GM18508 (cell line): Measurements from ENCODE around the gene TAMALIN.

Experiments
- ATAC-seq: cut with Tn5 transposase; IDR thresholded peaks from one replicate; pipeline ENCODE4 v1.9.1; 2021; ENCODE audit warnings: moderate number of reproducible peaks; ENCODE audit not compliant: insufficient read depth, unreplicated experiment

Gene TAMALIN

DNA sequence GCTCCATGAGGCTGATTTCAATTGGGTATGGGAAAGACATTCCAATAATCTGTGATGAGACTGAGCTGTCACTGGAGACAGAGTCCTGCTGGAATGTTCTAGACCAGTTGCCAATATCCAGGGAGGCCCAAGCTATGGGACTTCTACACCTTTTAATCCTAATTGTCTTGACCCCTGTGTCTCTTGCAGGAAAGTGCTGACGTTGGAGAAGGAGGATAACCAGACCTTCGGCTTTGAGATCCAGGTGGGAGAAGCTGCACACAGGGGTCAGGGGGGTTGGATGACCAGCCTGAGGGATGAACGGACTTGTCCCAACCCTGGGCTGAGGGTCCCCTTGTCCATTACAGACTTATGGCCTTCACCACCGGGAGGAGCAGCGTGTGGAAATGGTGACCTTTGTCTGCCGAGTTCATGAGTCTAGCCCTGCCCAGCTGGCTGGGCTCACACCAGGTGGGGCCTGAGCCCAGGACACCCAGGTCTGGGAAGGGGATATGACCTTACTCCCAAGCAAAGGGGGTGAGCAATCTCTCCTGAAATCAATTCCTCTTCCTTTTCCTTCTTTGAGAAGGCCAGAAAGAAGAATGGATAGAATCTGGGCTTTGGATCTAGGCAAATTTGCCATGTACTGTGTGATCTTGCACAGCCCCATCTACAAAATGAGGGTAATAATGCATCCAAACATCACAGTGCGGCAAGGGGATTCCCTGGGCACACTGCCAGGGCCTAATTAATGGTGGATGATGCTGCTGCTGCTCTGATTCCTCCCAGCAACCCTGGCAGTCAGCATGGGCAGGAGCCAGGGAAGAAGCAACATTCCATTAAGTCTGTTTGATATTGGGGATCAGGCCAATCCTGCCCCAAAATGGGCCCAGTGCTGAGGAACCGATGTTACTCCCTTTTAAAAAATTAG lies 4.2 kb downstream of the TAMALIN start:
- ATAC-seq = no peak

DNA sequence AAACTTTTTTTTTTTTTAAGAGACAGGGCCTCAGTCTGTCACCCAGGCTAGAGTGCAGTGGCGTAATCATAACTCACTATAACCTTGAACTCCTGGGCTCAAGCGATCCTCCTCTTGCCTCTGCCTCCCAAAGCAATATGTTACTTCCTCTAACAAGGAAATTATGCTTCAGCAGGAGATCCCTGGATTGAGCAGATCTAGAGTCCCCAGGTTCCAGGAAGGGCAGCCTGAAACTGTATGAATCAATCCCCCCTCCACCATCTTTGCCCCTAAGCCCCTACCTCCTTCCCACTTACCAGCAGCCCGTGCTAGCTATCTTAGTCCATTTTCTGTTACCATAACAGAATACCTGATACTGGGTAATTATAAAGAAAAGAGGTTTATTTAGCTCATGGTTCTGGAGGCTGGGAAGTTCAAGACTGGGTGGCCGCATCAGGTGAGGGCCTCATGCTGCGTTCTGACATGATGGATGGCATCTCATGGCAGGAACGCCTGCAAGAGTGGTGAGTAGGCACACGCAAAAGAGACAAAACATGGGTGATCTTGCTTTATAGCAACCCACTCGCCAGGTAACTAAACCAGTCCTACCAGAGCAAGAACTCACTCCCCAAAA lies 5.0 kb downstream of the TAMALIN start:
- no peak for ATAC-seq

DNA sequence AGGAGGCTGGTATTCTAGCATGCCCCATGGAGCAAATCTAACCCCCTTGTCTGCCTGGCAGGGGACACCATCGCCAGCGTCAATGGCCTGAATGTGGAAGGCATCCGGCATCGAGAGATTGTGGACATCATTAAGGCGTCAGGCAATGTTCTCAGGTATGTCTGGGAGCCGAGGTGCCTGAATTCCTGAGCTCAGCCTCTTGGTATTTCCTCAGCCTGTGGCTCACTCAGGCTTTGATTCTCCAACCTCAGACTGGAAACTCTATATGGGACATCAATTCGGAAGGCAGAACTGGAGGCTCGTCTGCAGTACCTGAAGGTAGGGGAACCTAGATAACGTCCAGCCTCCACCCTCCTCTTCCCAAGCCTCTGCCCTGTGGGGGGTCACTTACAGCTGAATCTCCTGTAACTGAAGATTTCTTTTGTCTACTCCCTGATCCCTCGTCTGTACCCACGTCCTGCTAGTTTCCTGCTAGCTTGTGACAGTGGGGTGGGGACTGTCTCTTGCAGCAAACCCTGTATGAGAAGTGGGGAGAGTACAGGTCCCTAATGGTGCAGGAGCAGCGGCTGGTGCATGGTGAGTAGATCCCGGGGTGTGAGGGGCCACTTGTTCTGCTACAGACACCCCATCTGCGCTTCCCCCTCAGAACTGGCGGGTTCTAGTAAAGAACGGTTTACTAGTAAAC lies 7.0 kb downstream of the TAMALIN start:
- no peak for ATAC-seq

DNA sequence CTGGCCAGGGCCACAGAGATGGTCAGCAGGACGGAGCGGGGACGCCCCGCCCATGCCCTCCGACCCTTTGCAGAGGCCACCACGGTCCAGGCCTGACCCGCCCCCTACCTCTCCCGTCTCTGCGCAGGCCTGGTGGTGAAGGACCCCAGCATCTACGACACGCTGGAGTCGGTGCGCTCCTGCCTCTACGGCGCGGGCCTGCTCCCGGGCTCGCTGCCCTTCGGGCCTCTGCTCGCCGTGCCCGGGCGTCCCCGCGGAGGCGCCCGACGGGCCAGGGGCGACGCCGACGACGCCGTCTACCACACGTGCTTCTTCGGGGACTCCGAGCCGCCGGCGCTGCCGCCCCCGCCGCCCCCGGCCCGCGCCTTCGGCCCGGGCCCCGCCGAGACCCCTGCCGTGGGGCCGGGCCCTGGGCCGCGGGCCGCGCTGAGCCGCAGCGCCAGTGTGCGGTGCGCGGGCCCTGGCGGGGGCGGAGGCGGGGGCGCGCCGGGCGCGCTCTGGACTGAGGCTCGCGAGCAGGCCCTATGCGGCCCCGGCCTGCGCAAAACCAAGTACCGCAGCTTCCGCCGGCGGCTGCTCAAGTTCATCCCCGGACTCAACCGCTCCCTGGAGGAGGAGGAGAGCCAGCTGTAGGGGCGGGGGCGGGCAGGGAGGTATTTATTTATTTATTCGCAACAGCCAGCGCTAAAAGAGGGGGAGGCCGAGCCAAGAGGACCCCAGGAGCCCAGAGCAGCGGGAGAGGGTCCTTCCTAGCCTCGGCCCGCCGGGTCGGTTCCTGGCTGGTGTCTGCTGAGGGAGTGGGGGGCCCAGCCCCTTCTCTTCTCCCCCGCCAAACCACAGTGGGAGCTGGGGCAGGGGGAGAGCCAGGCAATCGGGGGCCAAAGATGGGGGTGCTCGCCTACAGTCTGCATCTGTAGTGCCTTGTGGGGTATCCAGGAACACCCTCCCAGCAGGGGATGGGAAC lies 8.1 kb downstream of the TAMALIN start:
- ATAC-seq = no peak

DNA sequence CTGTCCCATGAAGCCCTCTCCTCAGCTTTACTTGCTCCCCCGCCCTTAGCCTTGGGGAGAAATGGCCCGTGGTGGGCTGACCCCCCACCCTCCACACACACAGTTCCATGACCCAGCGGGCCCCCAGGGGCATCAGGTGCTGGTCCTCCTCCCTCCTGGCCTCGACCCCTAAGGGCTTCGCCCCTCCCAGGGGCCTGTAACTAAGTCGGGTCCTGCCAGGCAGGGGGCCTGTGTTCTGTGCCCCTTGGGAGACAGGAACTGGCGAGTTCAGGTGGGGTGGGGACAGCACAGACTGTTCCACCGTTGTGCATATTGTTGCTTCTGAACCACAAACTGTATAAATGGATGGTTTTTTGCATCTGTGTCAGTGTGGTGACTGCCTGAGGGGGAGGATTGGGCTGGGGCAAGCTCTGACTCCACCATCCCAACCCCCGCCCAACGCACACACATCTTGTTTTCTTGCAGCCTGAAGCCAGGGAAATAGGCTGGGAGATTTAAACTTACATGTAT lies 8.8 kb downstream of the TAMALIN start:
- no peak for ATAC-seq

DNA sequence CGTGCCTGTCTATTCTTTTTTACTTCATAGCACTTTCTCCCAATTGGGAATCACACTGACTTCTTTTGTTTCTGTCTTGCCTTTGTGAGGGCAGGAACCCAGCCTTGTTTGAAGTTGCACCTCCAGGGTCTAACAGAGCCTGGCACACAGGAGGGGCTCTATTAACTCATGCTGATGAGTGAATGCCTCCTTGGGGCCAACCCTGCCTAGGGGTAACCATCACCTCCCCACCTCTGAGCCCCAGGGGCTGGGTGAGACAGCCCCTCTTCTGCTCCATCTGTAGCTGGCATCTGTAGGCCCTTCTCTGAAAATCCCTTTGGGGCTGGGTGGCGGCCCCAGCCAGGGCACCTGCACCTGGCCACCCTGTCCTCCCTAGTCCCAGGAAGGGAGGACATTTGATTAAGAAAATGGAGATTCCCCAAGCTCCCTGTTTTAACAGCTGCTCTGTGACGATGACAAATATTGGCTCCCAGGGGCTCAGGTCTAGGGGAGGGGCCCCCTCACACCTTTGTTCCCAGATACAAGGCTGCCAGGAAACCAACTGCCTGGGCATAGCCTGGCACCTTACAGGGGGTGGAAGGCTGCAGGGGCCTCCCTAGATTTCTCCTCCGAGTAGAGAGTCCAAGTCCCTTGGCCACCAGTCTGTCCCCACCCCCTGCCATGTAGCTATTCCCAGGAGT lies 11.8 kb downstream of the TAMALIN start:
- no peak for ATAC-seq

DNA sequence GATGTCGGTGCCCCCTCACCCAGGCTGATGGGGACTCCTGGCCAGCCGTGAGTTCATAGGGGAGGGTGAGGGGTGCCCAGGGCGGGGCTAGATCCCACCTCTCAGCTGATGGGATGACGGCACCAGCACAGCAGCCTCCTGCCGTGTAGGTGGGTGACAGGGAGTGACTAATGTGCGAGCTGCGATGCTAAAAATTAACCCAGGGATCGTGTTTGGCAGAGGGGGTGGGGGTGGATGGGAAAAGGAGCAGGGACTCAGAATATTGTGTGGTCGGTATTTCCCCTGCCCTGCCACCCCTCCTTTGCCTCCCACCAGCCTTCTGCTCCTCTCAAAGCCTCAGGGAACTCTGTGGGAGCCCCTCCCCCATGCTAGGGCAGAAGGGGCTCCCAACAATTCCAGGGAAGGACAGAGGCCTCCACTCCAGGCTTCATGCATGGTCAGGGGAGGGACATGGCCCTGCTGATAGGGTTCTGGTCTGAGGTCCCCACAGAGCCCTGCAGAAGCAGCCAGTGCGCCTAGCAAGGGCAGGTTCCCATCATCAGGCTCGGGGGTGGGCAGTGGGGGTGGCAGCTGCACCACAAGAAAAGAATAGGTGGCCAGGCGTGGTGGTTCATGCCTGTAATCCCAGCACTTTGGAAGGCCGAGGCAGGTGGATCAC lies 12.5 kb downstream of the TAMALIN start:
- ATAC-seq = no peak

DNA sequence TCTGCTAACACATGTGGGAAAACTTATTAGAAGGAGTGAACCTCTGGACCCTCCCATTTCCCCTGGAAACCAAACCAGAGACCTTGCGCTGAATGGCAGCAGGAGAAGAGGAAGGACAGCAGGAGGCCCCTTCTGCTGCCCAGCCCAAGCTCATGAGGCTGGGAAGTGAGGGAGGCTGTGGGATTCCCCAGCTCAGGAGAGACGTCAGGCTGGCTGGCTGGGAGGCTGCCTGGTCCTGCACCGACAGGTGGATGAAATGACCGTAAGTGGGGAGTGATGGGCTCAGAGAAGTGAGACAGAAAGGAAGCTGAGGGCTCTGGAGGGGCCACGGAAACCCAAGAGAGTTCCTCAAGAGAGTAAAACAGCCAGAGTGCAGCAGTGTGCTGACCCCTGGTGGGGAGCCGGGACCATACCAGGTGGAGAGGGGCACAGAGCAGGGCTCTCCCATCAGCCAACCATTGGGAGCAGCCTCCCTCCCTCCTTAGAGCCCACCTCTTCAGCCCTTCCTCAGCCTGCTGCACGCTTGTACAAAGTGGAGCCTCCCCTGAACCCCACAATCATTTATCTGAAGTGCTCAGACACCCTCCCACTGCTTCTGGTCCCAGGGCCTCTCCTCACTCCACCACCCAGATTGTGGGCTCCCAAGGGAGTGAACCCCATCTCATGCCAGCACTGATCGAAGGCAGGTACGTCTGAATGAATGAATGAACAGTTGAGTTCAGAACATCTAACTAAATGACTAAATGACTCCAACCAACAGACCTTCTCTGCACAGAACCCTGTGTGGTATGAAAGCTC lies 14.0 kb downstream of the TAMALIN start:
- ATAC-seq = no peak

DNA sequence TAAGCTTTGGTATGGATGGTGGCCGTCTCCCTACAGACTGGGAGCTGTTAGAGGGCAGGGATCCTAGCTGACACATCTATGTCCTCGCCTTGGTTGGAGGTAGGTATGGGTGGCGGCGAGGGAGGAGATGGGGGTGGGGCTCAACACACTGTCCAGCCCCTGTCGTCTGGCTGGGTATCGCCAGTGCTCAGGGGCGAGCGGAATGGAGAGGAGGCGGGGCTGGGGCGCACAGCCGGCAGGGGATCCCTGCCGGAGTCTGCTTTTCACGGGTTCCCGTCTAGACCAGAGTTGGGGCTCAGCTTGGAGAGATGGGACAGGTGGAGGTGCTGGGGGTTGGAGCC lies 16.1 kb downstream of the TAMALIN start:
- ATAC-seq = no peak

DNA sequence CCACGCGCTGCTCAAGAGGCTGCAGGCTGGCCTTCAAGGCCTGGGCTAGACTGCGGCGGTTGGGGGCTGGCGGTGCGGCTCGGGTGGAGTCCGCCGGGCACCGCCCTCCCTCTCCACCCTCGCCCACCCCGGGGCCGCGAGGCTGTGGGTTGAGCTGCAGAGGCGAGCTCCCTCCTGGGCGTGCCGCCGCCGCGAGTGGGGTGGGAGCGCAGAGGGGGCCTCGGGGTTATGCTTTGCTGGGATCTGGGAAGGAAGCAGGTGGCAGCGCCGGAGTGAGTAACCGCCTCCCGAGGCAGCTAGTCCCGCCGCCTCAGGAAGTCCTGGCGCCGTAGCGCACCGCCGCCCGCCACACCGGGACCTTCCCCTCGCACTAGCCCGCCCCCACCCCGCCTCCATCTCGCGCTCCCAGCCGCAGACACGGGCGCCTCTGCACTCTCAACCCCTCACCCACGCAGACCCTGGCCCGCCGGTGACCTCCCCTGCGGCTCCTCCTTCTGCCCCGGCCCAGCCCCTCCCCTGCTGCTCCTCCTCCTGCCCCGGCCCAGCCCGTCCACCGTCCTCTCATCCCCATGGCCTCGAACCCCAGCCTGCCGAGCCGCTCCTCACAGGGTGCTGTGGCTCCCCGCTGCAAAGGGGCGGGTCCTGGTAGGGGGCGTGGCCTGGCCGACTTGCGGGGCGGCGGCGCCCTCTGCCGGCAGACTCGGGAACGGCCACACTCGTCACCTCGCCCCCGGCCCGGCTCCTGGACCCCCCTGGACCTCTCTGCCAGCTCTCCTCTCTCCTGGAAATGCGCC lies 16.6 kb downstream of the TAMALIN start:
- ATAC-seq = no peak

DNA sequence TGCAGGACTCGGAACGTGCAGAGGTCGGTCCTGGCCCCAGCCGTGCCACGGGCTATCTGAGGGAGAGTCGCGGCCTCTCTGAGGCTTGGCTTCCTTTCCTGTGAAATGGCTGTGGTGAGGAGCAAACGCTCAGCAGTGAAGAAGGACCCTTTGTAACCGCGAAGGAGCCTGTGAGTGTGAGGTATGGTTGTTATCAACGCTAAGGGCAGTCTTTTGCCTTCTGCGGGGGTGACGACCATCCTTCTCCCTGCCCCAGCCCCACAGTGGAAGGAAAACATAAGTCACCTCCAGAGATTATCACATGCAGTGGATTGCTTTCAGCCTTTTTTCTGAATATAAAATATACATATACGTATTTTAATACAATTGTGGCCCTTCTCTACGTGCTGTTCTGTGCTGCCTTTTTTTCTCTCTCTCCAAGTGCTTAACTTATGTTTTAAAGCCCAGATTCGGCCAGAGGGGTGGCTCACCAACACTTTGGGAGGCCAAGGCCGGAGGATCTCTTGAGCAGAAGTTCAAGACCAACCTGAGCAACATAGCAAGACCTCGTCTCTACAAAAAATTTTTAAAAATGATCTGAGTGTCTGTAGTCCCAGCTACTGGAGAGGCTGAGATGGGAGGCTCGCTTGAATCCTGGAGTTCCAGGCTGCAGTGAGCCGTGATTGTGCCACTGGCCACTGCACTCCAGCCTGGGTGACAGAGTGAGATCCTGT lies 17.4 kb downstream of the TAMALIN start:
- no peak for ATAC-seq

DNA sequence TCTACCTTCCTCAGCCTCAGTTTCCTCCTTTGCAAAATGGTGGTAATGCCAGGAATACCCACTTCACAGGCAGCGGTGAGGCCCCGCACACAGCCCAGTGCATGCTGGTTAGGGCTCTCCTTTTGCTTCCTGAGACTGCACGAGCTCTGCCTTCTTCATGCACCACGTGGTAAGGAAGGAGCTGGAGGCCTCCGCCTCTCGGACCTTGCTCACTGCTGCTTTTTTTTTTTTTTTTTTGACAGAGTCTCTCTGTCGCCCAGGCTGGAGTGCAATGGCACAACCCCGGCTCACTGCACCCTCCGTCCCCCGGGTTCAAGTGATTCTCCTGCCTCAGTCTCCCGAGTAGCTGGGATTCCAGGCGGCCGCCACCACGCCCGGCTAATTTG lies 18.1 kb downstream of the TAMALIN start:
- no peak for ATAC-seq

DNA sequence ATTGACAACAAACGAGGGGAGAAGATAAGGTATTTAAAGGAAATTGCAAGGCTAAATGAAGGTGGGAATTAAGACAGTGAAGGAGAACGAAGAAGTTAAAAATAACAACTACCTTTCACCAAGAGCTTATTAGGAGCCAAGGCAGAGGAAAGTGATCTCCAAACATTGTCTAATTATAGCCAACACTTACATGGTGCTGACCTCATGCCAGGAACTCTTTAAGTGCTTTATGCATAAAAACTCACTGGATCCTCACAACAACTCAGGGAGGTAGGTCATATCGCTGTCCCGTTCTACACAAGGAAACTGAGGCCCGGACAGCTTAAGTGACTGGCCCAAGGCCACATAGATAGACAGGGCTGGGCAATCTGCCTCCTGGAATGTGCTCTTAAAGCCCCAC lies 19.5 kb downstream of the TAMALIN start:
- no peak for ATAC-seq

DNA sequence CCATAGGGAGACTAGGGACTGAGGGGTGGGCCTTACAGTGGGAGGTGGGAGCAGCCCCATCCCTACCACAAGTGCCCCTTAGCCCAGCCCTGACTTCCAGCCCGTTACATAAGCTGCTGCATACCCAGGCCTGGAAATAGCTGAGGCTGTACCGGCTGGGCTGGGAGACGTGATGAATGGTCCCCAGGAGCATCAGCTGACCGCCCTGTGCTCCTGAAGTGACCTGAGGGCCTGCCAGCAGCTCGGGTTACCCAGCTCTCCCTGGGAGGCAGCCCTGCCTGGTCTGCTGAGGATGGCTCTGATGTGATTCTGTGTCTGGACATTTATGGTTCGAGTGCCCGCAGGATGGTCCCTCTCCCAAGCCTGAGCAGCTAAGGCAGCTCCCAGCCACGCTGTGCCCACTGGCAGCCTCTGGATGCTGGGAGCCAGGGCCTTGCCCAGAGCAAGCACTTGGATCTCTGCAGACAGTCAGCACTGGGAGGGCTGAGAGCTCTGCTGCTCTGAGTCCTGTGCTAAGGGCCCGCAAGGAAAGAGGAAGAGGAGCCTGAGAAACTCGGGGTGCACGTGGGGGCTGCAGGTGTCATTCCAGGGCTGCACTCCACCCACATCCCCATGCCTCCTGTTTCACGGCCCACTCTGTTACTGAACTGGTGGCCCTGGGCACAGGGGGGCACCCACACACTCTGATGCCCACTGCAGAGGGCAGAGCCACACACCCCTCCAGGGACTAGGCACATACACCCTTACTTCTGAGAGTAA lies 20.5 kb downstream of the TAMALIN start:
- no peak for ATAC-seq

DNA sequence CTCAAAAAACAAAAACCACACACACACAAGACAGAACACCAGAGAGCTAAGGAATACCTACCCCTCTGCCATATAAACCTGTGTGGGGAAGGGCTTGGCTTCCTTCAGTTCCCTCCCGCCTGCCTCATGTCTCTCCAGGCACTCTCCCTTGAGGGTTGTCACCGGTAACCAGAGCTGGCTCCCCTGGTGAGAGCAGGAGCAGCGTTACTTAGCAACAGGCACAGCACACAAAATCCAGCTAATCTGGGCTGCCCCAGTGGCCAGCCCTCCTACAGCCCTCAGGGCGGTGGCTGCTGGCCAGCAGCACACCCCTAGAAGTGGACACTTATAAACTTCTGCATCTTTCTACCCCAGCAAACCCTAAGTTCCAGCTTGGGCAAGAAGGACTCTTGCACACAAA lies 22.9 kb downstream of the TAMALIN start:
- no peak for ATAC-seq

DNA sequence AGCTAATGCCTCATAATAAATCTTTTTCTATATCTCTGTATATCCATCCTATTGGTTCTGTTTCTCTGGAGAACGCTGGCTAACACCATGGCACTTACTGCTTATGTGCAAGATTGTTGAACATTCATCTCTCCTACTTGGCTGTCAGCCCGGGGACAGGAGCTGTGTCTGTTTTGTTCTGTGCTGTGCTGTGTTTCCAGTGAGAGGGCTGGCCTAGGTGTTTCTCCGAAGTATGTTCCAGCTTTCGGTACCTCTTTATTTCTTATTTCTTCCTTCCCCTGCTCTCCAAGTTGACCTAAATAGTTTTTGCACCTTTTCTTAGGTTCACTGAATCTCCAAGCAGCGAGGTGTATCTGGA lies 25.7 kb downstream of the TAMALIN start:
- no peak for ATAC-seq
